HG03439 (cell line): ENCODE results near the gene HSPB8.
"Not testable (repeated sequence)": the region's sequence is repeated elsewhere in the genome, so short reads cannot be mapped to it uniquely, and the experiment has no call there.

Experiments used
- ATAC-seq: cut with Tn5 transposase; IDR thresholded peaks from one replicate; pipeline ENCODE4 v1.9.1; 2021; ENCODE audit warnings: mild to moderate bottlenecking, moderate library complexity; ENCODE audit not compliant: unreplicated experiment

Gene HSPB8

GRCh38 chr12:119204671-119205285, 26.0 kb downstream of the HSPB8 start:
- ATAC-seq, result no peak

GRCh38 chr12:119206348-119207062, 27.8 kb downstream of the HSPB8 start:
- no peak for ATAC-seq

- ATAC-seq, result no peak
Observed at GRCh38 chr12:119207063-119207560, 28.4 kb downstream of the HSPB8 start.

- no peak for ATAC-seq
Observed at GRCh38 chr12:119208626-119209061, 29.9 kb downstream of the HSPB8 start.

- ATAC-seq, result no peak
Observed at GRCh38 chr12:119211884-119212283, 33.2 kb downstream of the HSPB8 start.

- no peak for ATAC-seq
Observed at GRCh38 chr12:119216084-119216483, 37.4 kb downstream of the HSPB8 start.

- ATAC-seq, result not testable (repeated sequence)
Observed at GRCh38 chr12:119218875-119219274, 40.1 kb downstream of the HSPB8 start.

- no peak for ATAC-seq
Observed at GRCh38 chr12:119222222-119222951, 43.7 kb downstream of the HSPB8 start.

GRCh38 chr12:119225454-119225853, 46.7 kb downstream of the HSPB8 start:
- ATAC-seq, result no peak

- ATAC-seq, result no peak
Observed at GRCh38 chr12:119227292-119227691, 48.6 kb downstream of the HSPB8 start.

GRCh38 chr12:119229205-119229604, 50.5 kb downstream of the HSPB8 start:
- ATAC-seq, result no peak

- no peak for ATAC-seq
Observed at GRCh38 chr12:119229837-119230236, 51.1 kb downstream of the HSPB8 start.

- ATAC-seq, result no peak
Observed at GRCh38 chr12:119230807-119231206, 52.1 kb downstream of the HSPB8 start.

- ATAC-seq, result no peak
Observed at GRCh38 chr12:119231774-119232173, 53.0 kb downstream of the HSPB8 start.

GRCh38 chr12:119235197-119235751, 56.5 kb downstream of the HSPB8 start:
- no peak for ATAC-seq

- ATAC-seq, result no peak
Observed at GRCh38 chr12:119236372-119236771, 57.6 kb downstream of the HSPB8 start.

- no peak for ATAC-seq
Observed at GRCh38 chr12:119239040-119239439, 60.3 kb downstream of the HSPB8 start.

- no peak for ATAC-seq
Observed at GRCh38 chr12:119241049-119241448, 62.3 kb downstream of the HSPB8 start.

GRCh38 chr12:119241580-119242169, 62.9 kb downstream of the HSPB8 start:
- ATAC-seq, result no peak
